Natural killer cell treated with Interleukin-12 subunit alpha and Interleukin-12 subunit beta and Interleukin-15 and Interleukin-18, amount 100 ng/mL, for 72 hours (primary cell): ENCODE measurements around the gene SEMA3F. TPM values are rescaled to one million over a fixed set of nuclear protein-coding genes. Genes with fewer than 3 reads are reported as not detected.

Experiments used
- ATAC-seq, 2 donors: fragments of 150-1000 bp; cut with Tn5 transposase in 1 of 2; sonication (Bioruptor Pico), chemical (Tn5 transposase) in 1 of 2; 2 replicates each; pipeline ENCODE4 v1.10.0; 2021
- DNase-seq: peaks from one replicate; pipeline ENCODE4 v3.0.0; 2022; ENCODE audit warnings: low spot score
- H3K27ac Mint-ChIP-seq, 2 donors: 1 replicate in 1 of 2; 2 replicates in 1 of 2; pipeline ENCODE4 v1.8.0; 2022; ENCODE audit warnings: mixed read lengths in 2 of 2, mild to moderate bottlenecking in 1 of 2, moderate library complexity in 1 of 2
- H3K27me3 Mint-ChIP-seq, 2 donors: 1 replicate in 1 of 2; 2 replicates in 1 of 2; pipeline ENCODE4 v1.8.0; 2022; ENCODE audit warnings: mixed read lengths in 2 of 2
- H3K36me3 Mint-ChIP-seq: one replicate; pipeline ENCODE4 v1.8.0; 2022; ENCODE audit warnings: mixed read lengths
- H3K4me1 Mint-ChIP-seq, 2 donors: 1 replicate in 1 of 2; 2 replicates in 1 of 2; pipeline ENCODE4 v1.8.0; 2022; ENCODE audit warnings: low read depth in 2 of 2, mixed read lengths in 2 of 2, mild to moderate bottlenecking in 1 of 2
- H3K4me3 Mint-ChIP-seq: one replicate; pipeline ENCODE4 v1.8.0; 2022; ENCODE audit warnings: mixed read lengths
- H3K9me3 Mint-ChIP-seq: 2 replicates; pipeline ENCODE4 v1.8.0; 2022; ENCODE audit warnings: mixed read lengths
- total RNA-seq, 2 donors: library from RNA; stranded (reverse); gene quantifications; one replicate each; pipeline ENCODE4 v1.2.3, GENCODE V29; 2022

The SEMA3F gene
- total RNA-seq, 2 donors from 2014 or later: 0.12 to 0.81 TPM

DNA sequence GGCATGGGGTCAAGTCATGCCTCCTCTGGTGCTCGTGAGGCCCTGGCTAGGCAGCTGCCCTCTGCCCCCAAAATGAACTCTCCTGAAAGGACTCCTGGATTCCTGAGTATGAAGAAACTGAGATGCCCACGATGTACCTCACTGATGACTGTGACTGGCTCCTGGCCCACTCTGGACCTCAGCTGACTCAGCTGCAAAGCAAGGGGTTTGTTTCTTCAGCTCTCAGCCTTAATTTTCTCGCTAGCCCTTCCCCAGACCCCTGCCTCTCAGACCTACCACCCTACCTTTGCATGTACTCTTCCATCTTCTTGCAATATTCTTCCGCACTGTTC, 75.6 kb downstream of the SEMA3F start:
- H3K27me3 Mint-ChIP-seq: no peaks in the 10 kb centered on the region
- no peak overlapping the region for H3K27ac Mint-ChIP-seq
- no peaks in the 10 kb centered on the region for H3K36me3 Mint-ChIP-seq
- H3K4me3 Mint-ChIP-seq: no peak overlapping the region
- H3K9me3 Mint-ChIP-seq: no peaks in the 10 kb centered on the region
- ATAC-seq (no peak), DNase-seq (no peak)
- H3K4me1 Mint-ChIP-seq: peaks cover 26 to 27% of the 10 kb centered on the region in 2 donors

DNA sequence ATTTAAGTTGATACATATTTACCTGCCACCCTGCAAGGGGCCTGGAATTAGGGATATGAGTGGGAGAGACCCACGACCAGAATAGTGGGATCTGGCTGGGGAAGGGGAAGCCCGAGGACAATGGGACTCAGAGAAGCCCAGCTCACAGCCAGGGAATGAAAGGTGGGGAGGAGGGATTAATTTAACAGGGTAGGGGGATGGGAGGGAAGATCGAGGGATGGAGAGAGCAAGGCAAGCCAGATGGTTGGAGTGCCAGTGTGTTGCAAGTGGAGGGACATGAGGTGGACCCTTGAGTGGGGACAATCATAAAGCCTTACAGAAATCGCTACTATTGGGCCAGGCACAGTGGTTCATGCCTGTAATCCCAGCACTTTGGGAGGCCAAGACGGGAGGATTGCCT, 76.5 kb downstream of the SEMA3F start:
- Mint-ChIP-seq H3K9me3 (no peaks in the 10 kb centered on the region), H3K27me3 (no peaks in the 10 kb centered on the region), H3K27ac (peak overlapping the region in 1 of 2 donors; percentile 19), H3K36me3 (no peaks in the 10 kb centered on the region), H3K4me1 (peaks cover 24 to 25% of the 10 kb centered on the region in 2 donors), H3K4me3 (no peak overlapping the region)
- no peak for ATAC-seq
- no peak for DNase-seq

DNA sequence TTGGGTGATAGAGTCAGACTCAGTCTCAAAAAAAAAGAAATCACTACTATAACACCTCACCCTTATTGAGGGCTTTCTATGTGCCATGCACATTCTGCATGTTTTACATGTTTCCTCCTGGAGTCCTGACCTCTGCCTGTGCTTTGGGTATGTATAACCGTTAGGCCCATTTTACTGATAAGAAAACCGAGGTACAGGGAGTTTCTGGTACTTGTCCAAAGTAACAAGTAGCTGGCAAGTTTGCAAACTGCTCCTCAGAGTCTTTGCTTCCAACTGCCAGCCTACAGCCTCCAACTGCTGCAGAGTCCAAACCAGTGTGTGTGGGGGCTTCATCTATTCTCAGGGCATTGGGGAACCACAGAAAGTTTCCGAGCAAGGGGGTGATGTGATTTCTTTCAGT, 77.2 kb downstream of the SEMA3F start:
- DNase-seq (no peak), ATAC-seq (no peak)
- Mint-ChIP-seq H3K27me3 (no peaks in the 10 kb centered on the region), H3K27ac (no peak overlapping the region), H3K36me3 (no peaks in the 10 kb centered on the region), H3K9me3 (no peaks in the 10 kb centered on the region), H3K4me3 (no peak overlapping the region), H3K4me1 (peaks cover 20 to 26% of the 10 kb centered on the region in 2 donors)

DNA sequence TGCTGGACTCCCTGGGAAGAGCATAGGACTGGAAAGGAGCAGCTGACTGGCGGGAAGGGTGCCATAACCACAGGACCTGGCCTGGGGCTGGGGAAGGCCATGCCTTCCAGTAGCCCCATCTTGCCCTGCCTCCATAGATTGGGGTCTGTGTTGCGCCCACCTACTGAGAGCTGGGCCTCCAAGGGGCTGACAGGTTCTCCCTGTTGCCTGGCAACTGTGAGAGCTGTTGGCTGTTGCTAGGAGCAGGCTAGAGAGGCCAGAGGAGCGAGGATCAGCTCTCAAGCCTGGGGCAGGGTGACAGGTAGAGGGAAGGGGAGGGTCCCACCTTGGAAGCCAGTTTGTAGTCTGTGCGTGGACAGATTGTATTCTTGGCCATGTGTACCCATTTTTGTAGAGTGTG, 78.1 kb downstream of the SEMA3F start:
- no peak for ATAC-seq
- Mint-ChIP-seq H3K4me3 (no peak overlapping the region), H3K36me3 (no peaks in the 10 kb centered on the region), H3K27ac (peak overlapping the region in 1 of 2 donors; percentile 51), H3K27me3 (no peaks in the 10 kb centered on the region), H3K4me1 (peaks cover 11 to 26% of the 10 kb centered on the region in 2 donors), H3K9me3 (no peaks in the 10 kb centered on the region)
- no peak for DNase-seq

DNA sequence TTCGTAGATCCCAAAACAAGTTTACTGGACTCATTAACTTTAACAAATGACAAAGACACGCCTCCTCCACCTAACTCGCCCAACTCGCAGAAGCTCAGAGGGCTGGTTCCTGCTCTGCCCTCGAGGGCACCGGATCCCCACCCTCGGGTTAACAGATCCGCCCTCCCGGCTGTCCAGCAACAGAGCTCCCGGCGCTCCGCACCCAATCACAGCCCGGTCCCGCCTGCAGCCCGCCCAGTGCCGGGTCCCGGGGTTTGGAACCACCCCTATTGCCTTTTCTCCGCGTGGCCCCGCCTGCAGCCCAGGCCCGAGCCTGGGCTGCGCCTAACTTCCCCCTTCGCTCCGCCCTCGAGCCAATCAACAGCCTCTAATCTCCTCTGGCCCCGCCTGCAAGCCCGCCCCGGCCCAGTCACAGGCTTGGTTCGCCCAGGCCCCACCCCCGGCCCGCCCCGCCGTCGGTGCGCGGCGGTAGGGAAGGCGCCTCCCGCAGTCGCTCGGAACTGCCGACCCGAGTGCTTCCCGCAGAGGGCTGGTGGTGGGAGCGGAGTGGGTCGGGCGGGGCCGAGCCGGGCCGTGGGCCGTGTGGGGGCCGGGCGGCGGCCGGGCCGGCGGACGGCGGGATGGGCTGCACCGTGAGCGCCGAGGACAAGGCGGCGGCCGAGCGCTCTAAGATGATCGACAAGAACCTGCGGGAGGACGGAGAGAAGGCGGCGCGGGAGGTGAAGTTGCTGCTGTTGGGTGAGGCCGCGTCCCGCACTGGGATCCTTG, 80.8 kb downstream of the SEMA3F start, which contains the start of gene GNAI2:
GNAI2 (plus strand) TSS at position 489 of the 768 bp plus-strand sequence; CDS start at position 621, 132 bp downstream.
- peak within 1 kb of the TSS; percentile 95 for H3K4me3 Mint-ChIP-seq
- H3K27ac Mint-ChIP-seq: peak within 1 kb of the TSS; percentile 97 to 99
- peaks cover 17 to 37% of the 10 kb centered on the region in 2 donors for H3K4me1 Mint-ChIP-seq
- H3K36me3 Mint-ChIP-seq: no peaks in the 10 kb centered on the region
- peak; percentile 95 to 96 for ATAC-seq
- no peaks in the 10 kb centered on the region for H3K27me3 Mint-ChIP-seq
- peak; percentile 99 for DNase-seq
- no peaks in the 10 kb centered on the region for H3K9me3 Mint-ChIP-seq

GRCh38 chr3:50236484-50237132, 81.5 kb downstream of the SEMA3F start:
- Mint-ChIP-seq H3K27ac (peak overlapping the region; percentile 97 to 99), H3K9me3 (no peaks in the 10 kb centered on the region)

GRCh38 chr3:50237133-50237651, 82.1 kb downstream of the SEMA3F start:
- Mint-ChIP-seq H3K4me1 (peaks cover 26 to 47% of the 10 kb centered on the region in 2 donors), H3K27me3 (no peaks in the 10 kb centered on the region), H3K9me3 (no peaks in the 10 kb centered on the region), H3K36me3 (no peaks in the 10 kb centered on the region), H3K4me3 (peak overlapping the region; percentile 95), H3K27ac (peak overlapping the region; percentile 97 to 99)
- ATAC-seq (no peak), DNase-seq (no peak)

More at GRCh38 chr3:50236484-50237132, 81.5 kb downstream of the SEMA3F start:
- no peak for ATAC-seq
- Mint-ChIP-seq H3K36me3 (no peaks in the 10 kb centered on the region), H3K4me1 (peaks cover 20 to 42% of the 10 kb centered on the region in 2 donors), H3K4me3 (peak overlapping the region; percentile 95), H3K27me3 (no peaks in the 10 kb centered on the region)
- no peak for DNase-seq

DNA sequence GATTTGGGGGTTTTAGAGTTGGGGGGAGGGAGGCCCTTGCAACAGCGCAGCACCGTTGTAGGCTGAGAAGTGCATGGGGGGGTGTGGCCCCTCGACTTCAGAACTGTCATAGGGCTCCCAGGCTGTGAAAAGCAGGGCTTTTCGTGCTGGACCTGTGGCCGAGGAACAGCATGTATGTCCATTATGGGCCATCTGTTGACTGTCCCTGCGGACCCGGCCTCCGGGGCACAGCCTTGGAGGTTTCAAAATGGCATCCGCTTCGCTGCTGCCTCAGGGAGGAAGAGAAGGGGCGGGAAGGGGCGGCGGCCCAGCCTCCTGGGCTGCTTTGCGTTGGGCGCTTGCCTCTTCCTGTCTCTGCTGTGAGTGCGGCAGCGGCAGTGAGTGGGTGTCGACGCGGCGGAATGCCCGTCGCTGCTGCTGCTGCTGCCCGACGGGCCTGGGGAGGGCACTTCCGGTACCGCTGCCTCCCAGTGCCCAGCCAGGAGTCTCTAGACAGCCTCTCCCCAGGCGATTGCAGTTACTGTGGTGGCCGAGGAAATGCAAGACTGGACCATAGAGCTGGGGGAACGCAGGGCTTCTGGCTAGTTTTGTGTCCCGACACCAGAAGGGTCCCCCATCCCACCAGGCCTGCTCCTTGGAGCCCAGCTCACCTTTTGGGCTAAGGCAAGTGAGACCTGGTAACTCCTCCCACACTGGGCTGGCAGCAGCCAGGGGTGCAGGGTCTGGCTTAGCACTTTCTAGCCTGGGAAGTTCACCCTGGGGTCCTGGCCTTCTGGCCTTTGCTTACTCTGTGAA, 82.8 kb downstream of the SEMA3F start:
- Mint-ChIP-seq H3K27me3 (no peaks in the 10 kb centered on the region), H3K9me3 (no peaks in the 10 kb centered on the region), H3K36me3 (no peaks in the 10 kb centered on the region), H3K27ac (peak overlapping the region; percentile 97 to 99), H3K4me3 (peak overlapping the region; percentile 95), H3K4me1 (peaks cover 34 to 52% of the 10 kb centered on the region in 2 donors)
- DNase-seq (peak; percentile 95), ATAC-seq (peak; percentile 67 to 76)

DNA sequence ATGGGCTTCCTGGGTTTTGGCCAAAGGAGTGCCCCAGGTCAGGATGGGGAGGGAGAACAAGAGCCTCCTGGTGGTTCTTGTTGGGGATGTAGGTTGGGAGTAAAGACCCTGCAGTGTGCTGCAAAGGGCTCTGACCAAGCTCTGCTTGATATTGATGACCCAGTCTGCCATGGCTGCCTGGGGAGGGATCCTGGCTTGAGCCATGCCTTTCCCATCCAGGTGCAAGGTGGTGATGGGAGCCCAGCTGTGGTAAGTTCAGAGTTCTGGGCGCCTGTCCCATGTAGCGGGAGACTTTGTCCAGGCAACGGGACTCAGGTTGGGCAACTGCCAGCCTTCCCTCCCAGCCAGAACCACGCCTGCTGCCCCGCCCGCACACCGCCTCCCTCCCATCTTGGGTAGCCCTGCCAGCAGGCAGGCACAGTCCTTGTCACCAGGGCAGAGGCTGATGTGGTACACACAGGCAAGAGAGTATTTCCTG, 83.5 kb downstream of the SEMA3F start:
- H3K27ac Mint-ChIP-seq: peak overlapping the region; percentile 97 to 99
- DNase-seq: no peak
- peaks cover 38 to 54% of the 10 kb centered on the region in 2 donors for H3K4me1 Mint-ChIP-seq
- no peak for ATAC-seq
- no peaks in the 10 kb centered on the region for H3K27me3 Mint-ChIP-seq
- peak overlapping the region; percentile 95 for H3K4me3 Mint-ChIP-seq
- H3K36me3 Mint-ChIP-seq: no peaks in the 10 kb centered on the region
- H3K9me3 Mint-ChIP-seq: no peaks in the 10 kb centered on the region

Other genes starting within 250 kb of the SEMA3F start
- 10 to 100 TPM; 11.3 to 18.7 TPM for gene MON1A, start 225.5 kb upstream of the SEMA3F start, total RNA-seq
- 100 to 1,000 TPM in 1 of 2 donors, 10 to 100 TPM in 1; 96.6 to 149 TPM for gene RBM6, start 215.2 kb upstream of the SEMA3F start, total RNA-seq
- gene RBM5, start 66.4 kb upstream of the SEMA3F start, total RNA-seq: 100 to 1,000 TPM; 198 to 270 TPM
- gene GNAT1, start 36.3 kb downstream of the SEMA3F start, total RNA-seq: not detected
- not detected for gene SLC38A3, start 49.9 kb downstream of the SEMA3F start, total RNA-seq
- 100 to 1,000 TPM; 331 to 413 TPM for gene GNAI2, start 80.9 kb downstream of the SEMA3F start, total RNA-seq
- gene SEMA3B, start 113.8 kb downstream of the SEMA3F start, total RNA-seq: 1 to 10 TPM in 1 of 2 donors, under 1 TPM in 1; 0.89 to 1.2 TPM
- gene LSMEM2, start 123.8 kb downstream of the SEMA3F start, total RNA-seq: not detected
- 100 to 1,000 TPM in 1 of 2 donors, 10 to 100 TPM in 1; 84.2 to 225 TPM for gene IFRD2, start 137.1 kb downstream of the SEMA3F start, total RNA-seq
- 1 to 10 TPM; 5.5 to 5.6 TPM for gene HYAL3, start 144.1 kb downstream of the SEMA3F start, total RNA-seq
- 10 to 100 TPM; 13.2 to 15.7 TPM for gene NAA80, start 144.1 kb downstream of the SEMA3F start, total RNA-seq
- gene HYAL1, start 148.2 kb downstream of the SEMA3F start, total RNA-seq: under 1 TPM; 0.25 to 0.26 TPM
- 10 to 100 TPM in 1 of 2 donors, 1 to 10 TPM in 1; 5.6 to 11.1 TPM for gene HYAL2, start 167.4 kb downstream of the SEMA3F start, total RNA-seq
- gene TUSC2, start 172.9 kb downstream of the SEMA3F start, total RNA-seq: 10 to 100 TPM; 26.9 to 31.9 TPM
- 10 to 100 TPM; 48.2 to 65.4 TPM for gene RASSF1, start 185.5 kb downstream of the SEMA3F start, total RNA-seq
- 1 to 10 TPM in 1 of 2 donors, under 1 TPM in 1; 0.95 to 1.4 TPM for gene ZMYND10, start 190.4 kb downstream of the SEMA3F start, total RNA-seq
- gene NPRL2, start 195.5 kb downstream of the SEMA3F start, total RNA-seq: 10 to 100 TPM; 42.3 to 44.6 TPM
- gene CYB561D2, start 195.5 kb downstream of the SEMA3F start, total RNA-seq: 10 to 100 TPM; 36.9 to 38.2 TPM
- 10 to 100 TPM; 29.6 to 32.8 TPM for gene TMEM115, start 204.2 kb downstream of the SEMA3F start, total RNA-seq